Lung (tissue), 12 donors: Measurements from ENCODE around the gene HMGCL. TPM values are rescaled to one million over a fixed set of nuclear protein-coding genes. Genes with fewer than 3 reads are reported as not detected.
A peak's percentile ranks its signal among the peaks of the same experiment; 100 is the strongest.

Source experiments
- ATAC-seq: fragments of 200-7000 bp; cut with Tn5 transposase; one replicate; pipeline ENCODE4 v1.9.1; 2020; ENCODE audit warnings: moderate number of reproducible peaks; ENCODE audit not compliant: insufficient read depth, low FRiP score
- DNase-seq, 3 donors: peaks; one replicate each; pipeline ENCODE4 v3.0.0-alpha.2; 2013 to 2017
- H3K27ac ChIP-seq, 2 donors: one replicate each; pipeline ENCODE4 v1.5.1; 2013; ENCODE audit warnings: mild to moderate bottlenecking in 2 of 2, moderate library complexity in 2 of 2, control low read depth in 1 of 2, inconsistent platforms in 1 of 2, low read depth in 1 of 2, low read length in 1 of 2
- H3K27me3 ChIP-seq, 3 donors: one replicate each; pipeline ENCODE4 v1.5.1; 2013; ENCODE audit warnings: low read length in 2 of 3; ENCODE audit not compliant: control insufficient read depth in 3 of 3, insufficient read depth in 3 of 3
- H3K36me3 ChIP-seq, 4 donors: one replicate each; pipeline ENCODE4 v1.5.1; 2013; ENCODE audit warnings: low read length in 4 of 4, mild to moderate bottlenecking in 1 of 4, moderate library complexity in 1 of 4; ENCODE audit not compliant: control insufficient read depth in 4 of 4, insufficient read depth in 4 of 4
- H3K4me1 ChIP-seq, 5 donors: one replicate each; pipeline ENCODE4 v1.5.1; 2013; ENCODE audit warnings: low read length in 5 of 5, mild to moderate bottlenecking in 2 of 5, moderate library complexity in 1 of 5; ENCODE audit not compliant: control insufficient read depth in 5 of 5, insufficient read depth in 5 of 5
- H3K4me3 ChIP-seq: one replicate; pipeline ENCODE4 v1.5.1; 2013; ENCODE audit warnings: mild to moderate bottlenecking, control low read depth, moderate library complexity
- H3K9ac ChIP-seq, 2 donors: one replicate each; pipeline ENCODE4 v1.5.1; 2013; ENCODE audit warnings: low read length in 2 of 2, control low read depth in 1 of 2; ENCODE audit not compliant: insufficient read depth in 1 of 2
- H3K9me3 ChIP-seq, 4 donors: one replicate each; pipeline ENCODE4 v1.5.1; 2013; ENCODE audit warnings: low read length in 3 of 4, mild to moderate bottlenecking in 1 of 4, moderate library complexity in 1 of 4; ENCODE audit not compliant: control insufficient read depth in 4 of 4, insufficient read depth in 3 of 4
- CTCF ChIP-seq: IDR thresholded peaks from 2 replicates; pipeline ENCODE4 v1.5.1; 2012; ENCODE audit warnings: mild to moderate bottlenecking; ENCODE audit errors: control extremely low read depth, extremely low read depth
- WGBS, 2 donors: extraction: QIAGEN DNeasy Blood & Tissue Kit; methylation state at CpG; one replicate each; pipeline ENCODE4 v1.1.7; 2013; 5-methylcytosine and 5-hydroxymethylcytosine counted together
- polyA plus RNA-seq, 2 donors: library from polyadenylated mRNA; stranded (reverse); fragments of 200-250 nt; gene quantifications; one replicate each; pipeline ENCODE4 v1.2.1, GENCODE V29; 2013
- total RNA-seq, 2 donors: library from RNA; depleted of rRNA in 1 of 2; stranded (reverse); fragments of >200 nt in 1 of 2; gene quantifications; one replicate each; pipeline ENCODE4 v1.2.1, GENCODE V29; 2014 to 2021
- donor health status: control.
- donor health status: control.
- donor health status: Bipolar disorder and iron deficiency.
- donor health status: healthy.
- donor health status: DM: yes; HTN: yes; CAD: no.

Gene HMGCL
- total and polyA plus RNA-seq, 4 donors: 33.3 to 47.6 (median 43.9) TPM

- peak within 1 kb of the TSS; percentile 55 to 73 for H3K27ac ChIP-seq
- peak within 1 kb of the TSS; percentile 33 to 51 for H3K9ac ChIP-seq
- peak within 1 kb of the TSS; percentile 67 for H3K4me3 ChIP-seq
- no peak for TF ChIP-seq CTCF
- peaks cover 7 to 36% (median 20%) of the 10 kb centered on the region in 4 donors for H3K36me3 ChIP-seq
- H3K9me3 ChIP-seq: peaks cover 0 to 4% (median 0%) of the 10 kb centered on the region in 4 donors
- peaks cover 4 to 29% (median 7%) of the 10 kb centered on the region in 5 donors for H3K4me1 ChIP-seq
- H3K27me3 ChIP-seq: no peaks in the 10 kb centered on the region
- WGBS, 2 donors: 1% methylated on average over 44 to 47 of the region's 47 CpGs
- peak; percentile 88 for ATAC-seq
- DNase-seq: peak; percentile 93 to 96 (median 94)
Observed at GRCh38 chr1:23790696-23791515, 34.3 kb downstream of the HMGCL start, which contains the start of gene LYPLA2. LYPLA2 (plus strand) TSS chr1:23791145; CDS start chr1:23792683, 1,538 bp downstream.

DNA sequence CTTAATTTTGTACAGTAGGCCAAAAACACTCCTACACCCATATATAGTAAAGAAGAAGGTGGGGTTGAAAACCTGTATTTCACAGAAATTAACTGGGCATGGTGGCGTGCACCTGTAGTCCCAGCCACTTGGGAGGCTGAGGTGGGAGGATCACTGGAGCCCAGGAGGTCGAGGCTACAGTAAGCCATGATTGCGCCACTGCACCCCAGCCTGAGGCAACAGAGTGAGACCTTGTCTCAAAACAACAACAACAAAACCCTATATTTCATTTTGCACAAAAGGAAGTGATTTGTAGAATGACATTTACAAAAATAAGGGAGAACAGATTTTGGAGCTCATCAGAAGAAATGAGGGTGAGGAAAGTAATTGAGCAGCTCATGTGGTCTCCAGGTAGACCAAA is 36.5 kb downstream of the HMGCL start:
- WGBS, 2 donors: 84 to 94% methylated on average over 3 of the region's 3 CpGs

DNA sequence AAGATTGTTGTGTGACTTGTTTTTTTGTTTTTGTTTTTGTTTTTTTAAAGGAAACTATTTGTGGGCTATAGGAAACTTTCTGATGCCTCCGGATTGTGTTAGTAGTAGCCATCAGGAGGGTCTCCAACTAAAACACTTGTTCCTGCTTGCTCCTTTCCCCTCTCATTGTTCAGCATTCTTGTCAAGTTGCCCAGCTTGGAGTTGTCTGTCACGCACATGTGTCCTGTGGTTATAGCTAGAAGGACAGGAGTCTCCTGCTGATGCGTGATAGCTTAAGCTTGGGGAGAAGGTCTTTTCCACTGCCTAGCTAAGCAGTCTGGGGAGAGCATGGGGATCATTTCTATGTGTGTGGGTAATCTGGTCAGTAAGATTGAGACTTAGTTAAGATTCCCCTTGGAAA is 37.5 kb downstream of the HMGCL start:
- Histone ChIP-seq H3K27me3 (no peaks in the 10 kb centered on the region), H3K4me3 (no peak overlapping the region), H3K36me3 (peaks cover 17 to 37% (median 21%) of the 10 kb centered on the region in 4 donors), H3K9ac (no peak overlapping the region), H3K9me3 (peaks cover 0 to 2% (median 0%) of the 10 kb centered on the region in 4 donors), H3K27ac (no peak overlapping the region), H3K4me1 (peaks cover 0 to 12% (median 7%) of the 10 kb centered on the region in 5 donors)
- TF ChIP-seq CTCF: no peak
- 88 to 92% methylated on average over 3 of the region's 3 CpGs for WGBS, 2 donors
- DNase-seq: no peak
- no peak for ATAC-seq

More for the DNA sequence above, 36.5 kb downstream of the HMGCL start:
- no peak for TF ChIP-seq CTCF
- no peak overlapping the region for H3K4me3 ChIP-seq
- no peaks in the 10 kb centered on the region for H3K27me3 ChIP-seq
- H3K9ac ChIP-seq: no peak overlapping the region
- no peak overlapping the region for H3K27ac ChIP-seq
- H3K36me3 ChIP-seq: peaks cover 17 to 38% (median 24%) of the 10 kb centered on the region in 4 donors
- peaks cover 0 to 22% (median 7%) of the 10 kb centered on the region in 5 donors for H3K4me1 ChIP-seq
- no peak for DNase-seq
- H3K9me3 ChIP-seq: peaks cover 0 to 4% (median 0%) of the 10 kb centered on the region in 4 donors
- no peak for ATAC-seq
